Neutrophil (primary cell): ENCODE results near the gene ABCC3.

Experiments
- H3K27ac ChIP-seq: fragments of 200-600 bp; sonication (generic); 2 replicates; pipeline ENCODE4 v1.5.1; 2016; ENCODE audit warnings: mild to moderate bottlenecking, moderate library complexity
- H3K27me3 ChIP-seq: fragments of 200-600 bp; sonication (generic); 2 replicates; pipeline ENCODE4 v1.6.0; 2016; ENCODE audit warnings: mild to moderate bottlenecking
- H3K36me3 ChIP-seq: fragments of 200-600 bp; sonication (generic); 2 replicates; pipeline ENCODE4 v1.5.1; 2017
- H3K4me1 ChIP-seq, 2 experiments: fragments of 200-600 bp in 1 of 2; sonication (generic) in 1 of 2; 1 replicate in 1 of 2; 2 replicates in 1 of 2; pipeline versions ENCODE4 v1.5.1 to v1.6.1; 2013 to 2016; ENCODE audit warnings: low read depth in 1 of 2, low read length in 1 of 2, mild to moderate bottlenecking in 1 of 2, moderate library complexity in 1 of 2; ENCODE audit not compliant: control insufficient read depth in 1 of 2, insufficient read depth in 1 of 2
- H3K4me3 ChIP-seq, 2 experiments: fragments of 200-600 bp in 1 of 2; sonication (generic) in 1 of 2; 1 replicate in 1 of 2; 2 replicates in 1 of 2; pipeline ENCODE4 v1.5.1; 2013 to 2016; ENCODE audit warnings: low read depth in 1 of 2, low read length in 1 of 2, mild to moderate bottlenecking in 1 of 2, moderate library complexity in 1 of 2
- H3K9me3 ChIP-seq: fragments of 200-600 bp; sonication (generic); 2 replicates; pipeline ENCODE4 v1.5.1; 2016
- CTCF ChIP-seq: fragments of 200-600 bp; sonication (generic); IDR thresholded peaks from 2 replicates; pipeline ENCODE4 v1.5.1; 2016; ENCODE audit warnings: antibody characterized with exemption

Gene ABCC3

GRCh38 chr17:50613007-50613992 lies 21.4 kb upstream of the ABCC3 start:
- no peaks in the 10 kb centered on the region for H3K9me3 ChIP-seq
- H3K36me3 ChIP-seq = no peaks in the 10 kb centered on the region
- H3K4me1 ChIP-seq = no peaks in the 10 kb centered on the region
- H3K27ac ChIP-seq = no peak overlapping the region
- no peak overlapping the region for H3K4me3 ChIP-seq
- no peak for TF ChIP-seq CTCF
- peaks cover 28% of the 10 kb centered on the region for H3K27me3 ChIP-seq

- H3K4me1 ChIP-seq = no peaks in the 10 kb centered on the region
- H3K27ac ChIP-seq = no peak overlapping the region
- TF ChIP-seq CTCF = no peak
Measured at GRCh38 chr17:50614471-50615051, 20.1 kb upstream of the ABCC3 start.

GRCh38 chr17:50615828-50616227 lies 18.9 kb upstream of the ABCC3 start:
- Histone ChIP-seq H3K4me1 (no peaks in the 10 kb centered on the region), H3K36me3 (no peaks in the 10 kb centered on the region), H3K4me3 (no peak overlapping the region), H3K9me3 (no peaks in the 10 kb centered on the region), H3K27ac (no peak overlapping the region), H3K27me3 (peaks cover 42% of the 10 kb centered on the region)
- no peak for TF ChIP-seq CTCF

More at GRCh38 chr17:50614471-50615051, 20.1 kb upstream of the ABCC3 start:
- no peaks in the 10 kb centered on the region for H3K9me3 ChIP-seq
- no peak overlapping the region for H3K4me3 ChIP-seq
- H3K36me3 ChIP-seq = no peaks in the 10 kb centered on the region
- peaks cover 29% of the 10 kb centered on the region for H3K27me3 ChIP-seq

GRCh38 chr17:50618300-50618699 lies 16.4 kb upstream of the ABCC3 start:
- Histone ChIP-seq H3K4me1 (no peaks in the 10 kb centered on the region), H3K9me3 (no peaks in the 10 kb centered on the region), H3K4me3 (no peak overlapping the region), H3K27me3 (peaks cover 55% of the 10 kb centered on the region), H3K27ac (no peak overlapping the region), H3K36me3 (no peaks in the 10 kb centered on the region)
- TF ChIP-seq CTCF = no peak

GRCh38 chr17:50618941-50619340 lies 15.7 kb upstream of the ABCC3 start:
- Histone ChIP-seq H3K36me3 (no peaks in the 10 kb centered on the region), H3K9me3 (no peaks in the 10 kb centered on the region), H3K27ac (no peak overlapping the region), H3K27me3 (peaks cover 49% of the 10 kb centered on the region), H3K4me3 (no peak overlapping the region), H3K4me1 (no peaks in the 10 kb centered on the region)
- no peak for TF ChIP-seq CTCF
